HG03521 (cell line): ENCODE measurements around the gene FARS2.

Source experiments
- ATAC-seq: cut with Tn5 transposase; IDR thresholded peaks from one replicate; pipeline ENCODE4 v1.9.1; 2021; ENCODE audit warnings: mild to moderate bottlenecking, moderate library complexity; ENCODE audit not compliant: unreplicated experiment

FARS2 gene

DNA sequence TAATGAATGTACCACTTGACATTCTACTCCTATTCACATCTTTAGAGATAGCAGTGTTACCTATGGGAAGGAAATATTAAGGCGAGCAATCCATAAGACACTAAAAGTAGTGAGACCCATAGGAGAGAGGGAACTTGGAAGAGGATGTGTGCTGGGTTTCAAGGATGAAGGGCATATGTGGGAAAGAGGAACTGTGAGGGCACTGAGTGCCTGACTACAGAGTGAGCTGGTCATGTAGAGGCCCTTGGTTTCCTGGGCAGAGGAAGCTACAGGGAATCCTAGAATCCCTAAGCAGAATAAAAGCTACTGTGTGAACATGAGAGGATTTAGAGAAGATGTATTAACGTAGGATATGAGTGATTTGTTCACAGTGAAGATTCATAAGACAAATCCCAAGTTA lies 262.8 kb downstream of the FARS2 start:
- ATAC-seq = no peak

DNA sequence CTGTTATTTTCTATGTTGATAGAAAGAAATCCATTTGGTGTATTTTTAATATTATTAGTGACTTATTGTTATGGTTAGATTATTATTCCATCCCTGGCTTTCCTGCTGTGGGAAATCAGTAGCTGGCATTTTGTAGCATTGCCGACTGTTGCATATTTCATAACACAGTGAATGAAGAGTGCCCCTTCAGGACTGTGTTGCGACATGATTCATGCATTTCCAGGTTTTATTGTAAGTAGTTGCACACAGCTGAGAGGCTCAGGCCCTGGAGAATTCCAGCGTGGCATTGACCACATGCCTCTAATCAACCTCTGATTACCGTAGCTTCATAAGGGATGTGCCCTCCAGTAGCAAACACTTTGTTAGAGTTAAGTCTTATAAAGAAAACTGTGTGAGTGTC lies 263.9 kb downstream of the FARS2 start:
- no peak for ATAC-seq

DNA sequence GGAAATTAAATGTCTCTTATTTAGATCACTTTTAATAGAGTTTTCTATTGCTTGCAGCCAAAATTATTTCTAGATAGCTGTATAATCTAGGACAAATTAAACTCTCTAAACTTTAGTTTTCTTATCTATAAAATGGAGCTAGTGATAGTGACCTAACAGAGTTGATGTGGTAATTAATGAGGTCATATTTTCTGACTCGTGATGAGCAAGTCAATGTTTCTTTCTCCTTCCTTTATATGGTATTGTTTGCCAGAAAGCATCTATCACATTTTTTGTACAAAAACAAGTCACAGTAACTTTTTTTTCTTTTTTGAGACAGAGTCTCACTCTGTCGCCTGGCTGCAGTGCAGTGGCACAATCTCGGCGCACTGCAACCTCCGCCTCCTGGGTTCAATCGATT lies 267.7 kb downstream of the FARS2 start:
- ATAC-seq = no peak

DNA sequence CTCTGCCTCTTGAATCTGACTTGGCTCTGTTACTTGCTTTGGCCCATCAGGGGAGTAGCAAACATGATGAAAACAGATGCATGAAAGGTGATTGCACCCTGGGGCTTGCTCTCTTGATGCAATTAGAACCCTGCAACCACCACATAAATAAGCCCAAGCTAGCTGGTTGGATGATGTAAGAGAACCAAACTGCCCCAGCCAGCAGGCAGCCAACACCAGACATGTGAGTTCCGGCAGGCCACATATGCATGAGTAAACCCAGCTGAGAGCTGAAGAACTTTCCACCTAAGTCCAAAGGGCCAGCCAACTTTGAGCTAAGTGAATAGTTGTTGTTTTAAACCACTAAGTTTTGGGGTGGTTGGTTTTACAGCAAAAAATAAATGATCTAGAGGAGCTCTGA lies 268.4 kb downstream of the FARS2 start:
- ATAC-seq = no peak

DNA sequence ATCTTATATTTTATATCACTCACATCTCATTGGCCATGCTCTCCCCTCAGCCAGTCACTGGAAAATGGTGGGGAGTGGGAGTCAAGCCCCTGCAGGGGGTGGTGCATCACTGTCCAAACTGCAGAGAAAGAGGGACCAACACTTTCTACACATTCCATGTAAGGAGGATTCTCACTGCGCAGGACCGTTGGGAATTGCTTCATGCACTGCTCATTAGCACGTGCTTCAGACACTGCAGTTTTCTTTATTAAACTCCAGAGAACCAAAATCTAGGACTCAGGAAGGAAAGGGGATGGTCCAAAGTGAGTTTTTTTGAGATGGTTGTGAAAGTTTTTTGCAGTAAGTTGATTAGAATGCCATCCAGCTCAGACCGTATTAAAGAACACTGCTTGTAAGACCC lies 269.8 kb downstream of the FARS2 start:
- no peak for ATAC-seq

- no peak for ATAC-seq
Observed at GRCh38 chr6:5531853-5532375, 270.6 kb downstream of the FARS2 start.

DNA sequence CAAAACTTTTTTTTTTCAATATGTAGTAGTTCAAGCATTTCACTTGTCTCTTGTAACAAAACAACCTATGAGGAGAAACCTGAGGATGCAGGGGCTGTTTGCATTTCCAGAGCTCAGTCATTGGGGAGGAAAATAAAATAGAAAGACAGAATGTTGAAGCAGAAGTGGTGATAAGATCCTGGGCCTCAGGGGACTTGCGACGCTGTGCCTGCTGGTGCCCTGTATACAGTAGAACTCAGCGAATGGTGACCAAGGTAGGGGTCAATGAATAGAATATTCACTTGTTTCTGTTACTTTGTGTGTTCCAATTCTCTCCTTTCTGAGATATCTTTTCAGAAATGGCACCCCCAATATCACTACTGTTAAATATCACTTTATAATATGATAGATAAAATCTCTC lies 271.6 kb downstream of the FARS2 start:
- no peak for ATAC-seq

- no peak for ATAC-seq
Observed at GRCh38 chr6:5534643-5535042, 273.3 kb downstream of the FARS2 start.

DNA sequence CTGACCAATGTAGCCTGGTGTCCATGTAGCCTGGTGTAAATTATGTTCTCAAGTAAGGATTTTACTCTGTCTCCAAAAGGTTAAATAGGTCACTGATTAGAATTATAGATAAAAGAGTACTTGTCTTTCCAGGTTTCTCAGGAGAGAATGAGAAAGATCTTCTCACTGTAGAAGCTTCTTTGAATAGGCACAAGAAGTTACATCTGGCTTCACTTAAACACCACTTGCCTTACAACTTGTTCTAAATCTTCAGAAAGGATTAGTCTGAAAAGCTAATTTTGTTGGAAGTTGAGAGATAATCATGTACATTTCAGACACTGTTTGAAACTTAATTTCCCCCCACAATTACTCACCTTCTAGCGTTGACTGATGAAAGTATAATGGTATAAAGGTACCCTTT lies 275.3 kb downstream of the FARS2 start:
- no peak for ATAC-seq

- ATAC-seq = no peak
Observed at GRCh38 chr6:5537132-5537531, 275.8 kb downstream of the FARS2 start.

DNA sequence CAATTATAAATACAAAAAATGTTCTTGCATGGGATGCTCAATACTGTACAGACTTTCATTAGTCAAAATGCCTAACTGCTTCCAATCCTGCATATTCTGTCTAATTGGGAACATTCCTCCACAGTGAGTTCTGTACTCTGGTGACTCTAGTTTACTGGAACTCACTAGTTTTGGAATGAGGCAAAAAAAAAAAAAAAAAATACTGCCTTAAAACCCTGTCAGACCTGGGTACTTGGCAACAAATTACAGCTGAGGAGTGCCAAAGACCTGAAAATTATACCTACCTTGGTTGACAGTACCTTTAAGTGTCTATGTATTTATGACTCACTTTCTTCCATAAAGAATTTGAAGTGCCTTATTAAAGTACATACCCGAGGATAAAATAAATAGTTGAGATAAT lies 276.7 kb downstream of the FARS2 start:
- ATAC-seq = no peak

- ATAC-seq = no peak
Observed at GRCh38 chr6:5540370-5540769, 279.1 kb downstream of the FARS2 start.

GRCh38 chr6:5541025-5541424 lies 279.7 kb downstream of the FARS2 start:
- no peak for ATAC-seq

GRCh38 chr6:5541751-5542432 lies 280.6 kb downstream of the FARS2 start:
- no peak for ATAC-seq

DNA sequence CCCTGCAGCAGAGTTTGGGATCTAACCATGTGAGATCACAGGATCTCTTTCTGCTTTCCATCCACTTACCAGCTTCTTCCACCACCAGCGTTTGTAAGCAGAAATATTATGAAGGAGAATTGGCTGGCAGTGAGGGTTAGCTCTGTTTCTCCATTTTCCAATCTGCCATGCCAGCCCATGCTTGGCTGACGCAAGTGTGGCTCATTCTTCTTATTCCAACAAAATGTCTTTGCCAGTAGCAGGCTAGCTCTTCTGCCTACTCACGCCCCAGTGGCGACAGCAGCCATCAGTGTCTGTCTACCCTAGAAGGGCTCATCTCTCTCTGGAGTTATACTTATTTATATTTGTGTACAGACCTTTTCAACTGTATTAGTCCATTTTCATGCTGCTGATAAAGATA lies 286.2 kb downstream of the FARS2 start:
- no peak for ATAC-seq

GRCh38 chr6:5550631-5551030 lies 289.3 kb downstream of the FARS2 start:
- no peak for ATAC-seq

DNA sequence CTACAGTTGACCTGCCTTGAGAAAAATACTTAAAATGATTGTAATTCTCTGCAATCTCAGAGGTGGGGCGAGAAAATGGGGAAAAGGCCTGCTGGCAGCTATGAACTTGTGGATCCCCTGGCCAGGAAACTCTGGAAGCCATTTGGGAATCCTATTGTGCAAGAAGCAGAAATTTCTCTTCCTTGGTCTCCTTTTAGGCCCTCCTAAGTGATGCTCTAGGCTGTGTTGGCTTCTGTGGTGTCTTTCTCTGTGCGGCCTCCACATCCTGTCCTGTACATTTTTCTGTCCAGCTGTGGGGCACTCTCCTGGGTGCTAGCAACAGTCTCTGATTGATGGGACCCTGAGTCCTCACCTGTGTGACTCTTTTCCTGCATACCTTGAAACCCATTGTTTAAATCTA lies 290.9 kb downstream of the FARS2 start:
- no peak for ATAC-seq

DNA sequence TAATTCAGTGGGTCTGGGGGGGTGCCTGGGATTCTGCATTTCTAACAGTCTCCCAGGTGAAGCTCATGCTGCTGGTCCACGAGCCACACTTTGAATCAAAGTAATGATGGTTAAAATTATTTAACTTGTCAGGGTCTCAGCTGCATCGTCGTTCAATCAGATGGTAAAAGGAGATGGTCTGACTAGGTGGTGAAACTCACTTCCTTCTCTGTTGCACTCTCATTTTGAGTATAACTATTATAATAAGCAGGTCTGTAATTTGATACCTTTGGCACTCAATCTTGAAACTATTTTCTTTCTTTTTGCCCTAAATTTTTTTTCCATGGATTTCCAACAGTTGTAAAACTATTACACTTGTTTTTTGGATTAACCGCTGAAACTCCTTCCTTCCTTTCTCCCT lies 292.5 kb downstream of the FARS2 start:
- ATAC-seq = no peak

- no peak for ATAC-seq
Observed at GRCh38 chr6:5554226-5554625, 292.9 kb downstream of the FARS2 start.

DNA sequence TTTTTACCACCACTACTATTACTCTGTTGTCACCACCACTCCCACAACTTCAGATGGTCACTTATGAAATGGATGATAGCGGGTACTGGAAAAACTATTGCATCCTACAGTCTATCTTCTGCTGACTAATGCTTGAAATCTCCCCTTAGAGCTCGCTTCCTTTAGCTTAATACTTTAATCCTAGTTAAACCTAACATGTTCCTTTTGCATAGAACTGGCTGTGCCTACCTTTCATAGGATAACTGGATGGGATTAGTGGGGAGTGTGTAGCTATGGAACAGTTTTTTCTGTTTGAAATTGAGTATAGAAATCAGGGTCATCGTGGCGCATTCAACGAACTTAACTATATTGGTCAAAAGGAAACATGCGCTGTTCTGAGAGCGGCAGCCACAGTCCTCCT lies 294.7 kb downstream of the FARS2 start:
- ATAC-seq = no peak

- no peak for ATAC-seq
Observed at GRCh38 chr6:5557506-5557905, 296.2 kb downstream of the FARS2 start.

DNA sequence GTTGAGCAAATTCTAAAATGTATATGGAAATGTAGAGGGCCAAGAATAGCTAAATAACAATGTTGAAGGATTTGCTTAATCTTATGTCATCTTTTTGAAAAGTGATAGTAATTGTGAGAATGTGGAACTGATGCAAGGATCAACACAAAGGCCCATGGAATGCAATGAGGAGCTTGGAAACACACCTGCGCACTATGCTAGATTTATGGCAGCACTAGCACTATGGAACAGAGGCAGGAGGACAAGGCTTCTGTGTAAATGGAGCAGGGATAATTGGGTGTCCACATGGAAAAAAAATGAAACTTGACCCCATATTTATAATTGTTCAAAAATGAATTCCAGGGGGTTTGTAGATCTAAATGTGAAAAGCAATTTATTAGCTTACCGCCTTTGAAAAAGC lies 298.3 kb downstream of the FARS2 start:
- ATAC-seq = no peak

DNA sequence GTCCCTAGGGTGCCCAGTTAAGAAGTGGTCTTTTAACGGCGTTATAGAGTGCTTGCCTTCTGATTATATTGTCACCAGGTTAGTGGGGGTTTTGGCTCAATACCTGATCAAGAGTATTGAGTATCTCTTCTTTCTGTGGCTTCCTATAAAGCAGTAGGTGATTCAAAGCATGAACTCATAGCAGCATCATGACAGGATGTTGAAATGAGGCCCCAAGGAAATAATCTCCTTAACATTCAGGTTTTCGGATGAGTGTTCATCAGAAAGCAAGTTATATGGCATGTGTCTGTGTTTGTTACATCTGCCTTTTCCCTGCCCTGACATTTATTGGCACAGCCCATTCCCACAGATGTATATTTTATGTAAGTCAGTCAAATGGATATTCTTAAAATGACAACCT lies 301.0 kb downstream of the FARS2 start:
- ATAC-seq = no peak
